SKM-1 (cell line): ENCODE results near the gene ARHGAP33.

Source experiments
- DNase-seq: peaks from one replicate; lab custom pipeline; 2025; ENCODE audit not compliant: unreplicated experiment; lab: John Stamatoyannopoulos, UW

Gene ARHGAP33

DNA sequence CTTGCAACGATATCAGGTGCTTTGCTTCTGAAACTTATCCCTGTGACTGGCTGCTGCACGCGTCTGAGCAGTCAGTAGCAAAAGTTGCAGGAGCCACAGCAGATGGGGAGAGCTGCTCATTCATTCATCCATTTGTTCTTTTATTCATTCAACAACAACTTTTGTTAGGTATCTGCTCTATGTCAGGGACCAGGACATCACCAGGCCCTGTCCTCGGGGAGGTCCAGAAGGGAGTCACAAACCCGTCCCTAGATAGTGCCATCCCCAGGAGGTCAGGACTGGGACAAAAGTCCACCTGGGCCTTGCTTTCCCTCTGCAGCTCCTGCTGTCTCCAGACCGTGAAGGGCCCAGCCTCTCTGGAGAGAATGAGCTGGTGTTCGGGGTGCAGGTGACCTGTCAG lies 2.6 kb downstream of the ARHGAP33 start:
- DNase-seq = no peak

DNA sequence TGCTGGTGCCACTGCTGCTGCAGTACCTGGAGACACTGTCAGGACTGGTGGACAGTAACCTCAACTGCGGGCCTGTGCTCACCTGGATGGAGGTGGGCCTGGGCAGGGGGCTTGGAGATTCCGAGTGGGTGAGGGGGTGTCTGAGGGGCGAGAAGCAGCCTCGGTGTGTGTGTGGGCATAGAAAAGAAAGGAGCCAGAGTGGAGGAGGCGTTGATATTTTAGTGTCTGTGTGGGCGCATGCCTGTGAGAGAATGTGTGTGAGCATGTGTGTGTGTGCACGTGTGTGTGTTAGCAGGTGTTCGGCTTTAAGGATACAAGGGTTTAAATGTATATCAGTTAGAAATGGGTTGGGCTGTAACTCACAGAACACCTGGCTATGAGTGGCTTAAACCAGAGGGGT lies 3.7 kb downstream of the ARHGAP33 start:
- no peak for DNase-seq

DNA sequence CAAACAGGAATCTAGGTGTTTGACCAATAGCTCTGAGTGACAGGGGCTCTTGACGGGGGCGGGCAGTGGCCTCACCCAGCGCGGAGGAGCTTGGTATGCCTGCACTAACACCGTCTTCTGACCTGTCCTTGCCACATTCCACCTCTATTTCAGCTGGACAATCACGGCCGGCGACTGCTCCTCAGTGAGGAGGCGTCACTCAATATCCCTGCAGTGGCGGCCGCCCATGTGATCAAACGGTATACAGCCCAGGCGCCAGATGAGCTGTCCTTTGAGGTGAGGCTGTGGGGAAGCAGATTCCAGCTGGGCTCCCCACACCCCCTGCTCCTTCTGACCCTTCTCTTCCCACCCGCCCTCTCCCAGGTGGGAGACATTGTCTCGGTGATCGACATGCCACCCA lies 4.7 kb downstream of the ARHGAP33 start:
- no peak for DNase-seq

DNA sequence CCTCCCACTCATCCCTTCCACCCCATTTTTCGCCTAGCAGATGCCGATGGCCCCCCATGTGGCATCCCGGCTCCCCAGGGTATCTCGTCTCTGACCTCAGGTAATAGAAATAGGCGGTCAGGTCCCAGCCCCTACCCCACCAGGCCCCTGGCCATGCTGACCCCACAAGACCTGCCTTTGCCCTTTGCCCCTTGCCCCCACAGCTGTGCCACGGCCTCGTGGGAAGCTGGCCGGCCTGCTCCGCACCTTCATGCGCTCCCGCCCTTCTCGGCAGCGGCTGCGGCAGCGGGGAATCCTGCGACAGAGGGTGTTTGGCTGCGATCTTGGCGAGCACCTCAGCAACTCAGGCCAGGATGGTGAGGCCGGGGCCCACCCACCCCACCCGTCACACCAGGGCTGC lies 5.4 kb downstream of the ARHGAP33 start:
- DNase-seq = no peak

DNA sequence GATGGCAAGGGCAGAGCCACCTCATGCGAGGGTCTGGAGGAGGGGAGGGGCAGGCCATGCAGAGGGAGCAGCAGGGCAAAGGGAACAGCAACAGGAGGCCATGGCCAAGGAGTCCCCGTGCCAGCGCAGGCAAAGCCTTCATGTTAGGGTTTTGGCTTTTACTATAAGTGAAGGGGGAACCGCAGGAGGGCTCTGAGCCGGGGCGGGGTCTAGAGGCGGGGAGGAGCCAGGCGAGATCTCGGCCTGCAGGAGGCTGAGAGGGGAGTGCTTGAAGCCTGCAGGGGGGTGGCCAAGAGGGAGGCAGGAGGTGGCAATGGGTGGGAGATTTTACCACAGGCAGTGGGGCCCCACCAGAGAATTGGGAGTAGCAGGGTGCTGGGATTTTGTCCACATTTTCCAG lies 6.3 kb downstream of the ARHGAP33 start:
- DNase-seq = no peak

DNA sequence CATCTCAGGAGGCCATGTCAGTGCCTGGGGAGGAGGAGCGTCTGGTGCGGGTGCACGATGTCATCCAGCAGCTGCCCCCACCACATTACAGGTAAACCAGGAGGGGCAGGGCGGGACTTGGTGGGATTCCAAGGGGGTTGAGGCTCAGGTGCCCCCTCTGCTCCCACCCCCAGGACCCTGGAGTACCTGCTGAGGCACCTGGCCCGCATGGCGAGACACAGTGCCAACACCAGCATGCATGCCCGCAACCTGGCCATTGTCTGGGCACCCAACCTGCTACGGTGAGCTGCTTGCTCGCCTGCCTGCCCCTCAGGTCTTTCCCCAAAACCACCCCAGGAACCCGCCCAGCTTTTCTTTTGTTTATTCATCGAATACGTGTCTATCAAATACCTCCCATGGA lies 7.2 kb downstream of the ARHGAP33 start:
- DNase-seq = no peak

DNA sequence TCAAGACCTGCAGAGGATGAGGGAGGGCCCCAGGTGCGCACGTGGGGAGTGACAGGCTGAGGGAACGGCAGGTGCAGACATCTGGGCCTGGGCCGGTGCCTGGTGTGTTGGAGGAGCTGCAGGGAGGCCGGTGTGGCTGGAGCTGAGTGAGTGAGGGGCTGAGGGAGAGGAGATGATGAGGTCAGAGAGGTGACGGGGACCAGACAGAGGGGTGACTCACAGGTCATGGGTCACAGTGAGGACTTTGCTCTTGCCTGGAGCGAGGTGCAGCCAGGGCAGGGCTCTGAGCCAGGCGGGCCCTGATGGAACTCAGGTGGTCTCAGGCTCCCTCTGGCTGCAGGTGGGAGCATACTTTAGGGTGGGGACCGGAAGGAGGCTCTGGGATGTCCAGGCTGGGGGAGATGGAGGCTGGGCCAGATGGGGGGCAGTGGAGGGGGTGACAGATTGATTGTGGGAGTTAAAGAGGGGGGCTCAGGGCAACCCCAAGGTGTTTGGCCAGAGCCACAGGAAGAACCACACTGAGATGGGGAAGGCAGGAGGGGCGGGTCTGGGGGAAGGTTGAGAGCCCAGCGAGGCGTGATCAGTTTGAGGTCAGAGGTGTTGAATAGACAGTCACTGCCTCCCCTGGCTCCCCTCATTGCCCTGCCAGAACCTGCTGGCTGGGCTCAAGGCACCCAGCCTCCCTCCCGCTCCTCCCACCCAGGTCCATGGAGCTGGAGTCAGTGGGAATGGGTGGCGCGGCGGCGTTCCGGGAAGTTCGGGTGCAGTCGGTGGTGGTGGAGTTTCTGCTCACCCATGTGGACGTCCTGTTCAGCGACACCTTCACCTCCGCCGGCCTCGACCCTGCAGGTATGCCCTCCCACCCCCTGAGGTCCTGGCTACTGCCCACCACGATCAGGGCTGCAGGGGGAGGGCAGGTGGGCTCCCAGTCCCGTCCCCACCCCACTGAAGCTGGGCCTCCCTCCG lies 8.4 kb downstream of the ARHGAP33 start:
- DNase-seq = no peak

DNA sequence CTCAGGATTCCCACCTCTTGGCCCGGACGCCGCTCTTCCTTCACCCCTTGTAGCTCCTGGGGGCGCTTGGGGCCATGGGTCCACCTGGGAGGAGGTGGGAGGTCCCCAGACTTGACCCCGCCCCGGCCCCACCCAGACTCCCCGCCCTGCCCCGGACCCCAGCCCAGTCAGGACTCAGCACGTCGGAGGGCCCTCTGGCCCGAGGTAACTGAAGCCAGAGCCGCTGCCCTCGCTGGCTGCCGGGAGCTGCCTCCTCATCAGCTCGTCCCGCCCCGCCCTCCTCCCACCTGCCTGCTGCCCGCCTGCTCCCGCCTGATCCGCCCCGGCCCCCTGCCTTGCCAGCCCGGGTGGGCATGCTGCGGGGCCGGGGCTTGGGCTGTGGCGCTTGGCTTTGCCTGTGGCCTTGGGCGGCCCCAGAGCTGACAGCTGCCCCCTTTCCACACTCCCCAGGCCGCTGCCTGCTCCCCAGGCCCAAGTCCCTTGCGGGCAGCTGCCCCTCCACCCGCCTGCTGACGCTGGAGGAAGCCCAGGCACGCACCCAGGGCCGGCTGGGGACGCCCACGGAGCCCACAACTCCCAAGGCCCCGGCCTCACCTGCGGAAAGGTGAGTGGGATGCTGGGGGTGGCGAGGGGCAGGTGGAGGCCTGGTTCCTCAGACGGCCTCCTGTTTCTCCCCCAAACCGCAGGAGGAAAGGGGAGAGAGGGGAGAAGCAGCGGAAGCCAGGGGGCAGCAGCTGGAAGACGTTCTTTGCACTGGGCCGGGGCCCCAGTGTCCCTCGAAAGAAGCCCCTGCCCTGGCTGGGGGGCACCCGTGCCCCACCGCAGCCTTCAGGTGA lies 9.4 kb downstream of the ARHGAP33 start:
- no peak for DNase-seq

DNA sequence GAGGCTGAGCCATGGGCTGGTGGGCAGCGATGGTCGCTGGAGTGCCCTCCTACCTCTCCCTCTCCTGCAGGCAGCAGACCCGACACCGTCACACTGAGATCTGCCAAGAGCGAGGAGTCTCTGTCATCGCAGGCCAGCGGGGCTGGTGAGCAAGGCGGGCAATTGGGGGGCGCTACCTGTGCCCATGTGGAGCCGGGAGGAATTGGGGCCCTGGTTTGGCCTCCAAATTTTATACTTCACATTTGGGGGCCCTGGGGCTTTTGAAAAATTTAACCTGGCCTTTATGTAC lies 9.9 kb downstream of the ARHGAP33 start:
- no peak for DNase-seq

DNA sequence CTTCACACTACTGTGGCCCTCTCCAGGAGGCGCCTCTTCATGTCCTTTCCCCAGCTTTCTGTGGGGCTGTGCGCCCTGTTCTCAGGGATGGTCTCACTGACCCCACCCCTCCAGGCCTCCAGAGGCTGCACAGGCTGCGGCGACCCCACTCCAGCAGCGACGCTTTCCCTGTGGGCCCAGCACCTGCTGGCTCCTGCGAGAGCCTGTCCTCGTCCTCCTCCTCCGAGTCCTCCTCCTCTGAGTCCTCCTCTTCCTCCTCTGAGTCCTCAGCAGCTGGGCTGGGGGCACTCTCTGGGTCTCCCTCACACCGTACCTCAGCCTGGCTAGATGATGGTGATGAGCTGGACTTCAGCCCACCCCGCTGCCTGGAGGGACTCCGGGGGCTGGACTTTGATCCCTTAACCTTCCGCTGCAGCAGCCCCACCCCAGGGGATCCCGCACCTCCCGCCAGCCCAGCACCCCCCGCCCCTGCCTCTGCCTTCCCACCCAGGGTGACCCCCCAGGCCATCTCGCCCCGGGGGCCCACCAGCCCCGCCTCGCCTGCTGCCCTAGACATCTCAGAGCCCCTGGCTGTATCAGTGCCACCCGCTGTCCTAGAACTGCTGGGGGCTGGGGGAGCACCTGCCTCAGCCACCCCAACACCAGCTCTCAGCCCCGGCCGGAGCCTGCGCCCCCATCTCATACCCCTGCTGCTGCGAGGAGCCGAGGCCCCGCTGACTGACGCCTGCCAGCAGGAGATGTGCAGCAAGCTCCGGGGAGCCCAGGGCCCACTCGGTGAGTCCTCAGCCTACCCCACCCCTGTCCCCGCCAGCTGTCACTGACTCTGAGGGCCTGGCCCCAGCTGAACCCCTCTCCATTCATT lies 11.2 kb downstream of the ARHGAP33 start:
- no peak for DNase-seq

DNA sequence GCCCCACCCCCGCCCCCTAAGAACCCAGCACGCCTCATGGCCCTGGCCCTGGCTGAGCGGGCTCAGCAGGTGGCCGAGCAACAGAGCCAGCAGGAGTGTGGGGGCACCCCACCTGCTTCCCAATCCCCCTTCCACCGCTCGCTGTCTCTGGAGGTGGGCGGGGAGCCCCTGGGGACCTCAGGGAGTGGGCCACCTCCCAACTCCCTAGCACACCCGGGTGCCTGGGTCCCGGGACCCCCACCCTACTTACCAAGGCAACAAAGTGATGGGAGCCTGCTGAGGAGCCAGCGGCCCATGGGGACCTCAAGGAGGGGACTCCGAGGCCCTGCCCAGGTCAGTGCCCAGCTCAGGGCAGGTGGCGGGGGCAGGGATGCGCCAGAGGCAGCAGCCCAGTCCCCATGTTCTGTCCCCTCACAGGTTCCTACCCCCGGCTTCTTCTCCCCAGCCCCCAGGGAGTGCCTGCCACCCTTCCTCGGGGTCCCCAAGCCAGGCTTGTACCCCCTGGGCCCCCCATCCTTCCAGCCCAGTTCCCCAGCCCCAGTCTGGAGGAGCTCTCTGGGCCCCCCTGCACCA lies 11.9 kb downstream of the ARHGAP33 start:
- no peak for DNase-seq

DNA sequence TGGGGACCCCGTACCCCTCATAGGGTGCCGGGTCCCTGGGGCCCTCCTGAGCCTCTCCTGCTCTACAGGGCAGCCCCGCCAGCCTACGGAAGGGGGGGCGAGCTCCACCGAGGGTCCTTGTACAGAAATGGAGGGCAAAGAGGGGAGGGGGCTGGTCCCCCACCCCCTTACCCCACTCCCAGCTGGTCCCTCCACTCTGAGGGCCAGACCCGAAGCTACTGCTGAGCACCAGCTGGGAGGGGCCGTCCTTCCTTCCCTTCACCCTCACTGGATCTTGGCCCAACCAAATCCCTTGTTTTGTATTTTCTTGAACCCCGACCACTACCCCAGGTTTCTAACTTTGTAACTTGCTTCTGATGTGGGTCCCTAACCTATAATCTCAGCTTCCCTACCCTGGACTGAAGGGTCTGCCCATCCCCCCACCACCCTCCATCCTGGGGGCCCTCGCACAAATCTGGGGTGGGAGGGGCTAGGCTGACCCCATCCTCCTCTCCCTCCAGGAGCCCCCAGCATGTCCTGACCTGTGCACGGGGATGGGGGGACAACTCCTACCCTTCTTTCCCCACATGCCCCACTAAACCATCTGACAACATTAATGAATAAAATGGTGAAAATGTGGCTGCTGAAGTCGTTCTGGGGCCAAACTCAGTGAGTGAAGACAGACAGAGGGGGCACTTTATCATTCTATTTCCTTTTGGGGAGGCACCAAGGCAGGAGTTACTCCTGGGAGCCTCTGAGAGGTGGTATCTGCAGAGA lies 13.0 kb downstream of the ARHGAP33 start:
- no peak for DNase-seq

DNA sequence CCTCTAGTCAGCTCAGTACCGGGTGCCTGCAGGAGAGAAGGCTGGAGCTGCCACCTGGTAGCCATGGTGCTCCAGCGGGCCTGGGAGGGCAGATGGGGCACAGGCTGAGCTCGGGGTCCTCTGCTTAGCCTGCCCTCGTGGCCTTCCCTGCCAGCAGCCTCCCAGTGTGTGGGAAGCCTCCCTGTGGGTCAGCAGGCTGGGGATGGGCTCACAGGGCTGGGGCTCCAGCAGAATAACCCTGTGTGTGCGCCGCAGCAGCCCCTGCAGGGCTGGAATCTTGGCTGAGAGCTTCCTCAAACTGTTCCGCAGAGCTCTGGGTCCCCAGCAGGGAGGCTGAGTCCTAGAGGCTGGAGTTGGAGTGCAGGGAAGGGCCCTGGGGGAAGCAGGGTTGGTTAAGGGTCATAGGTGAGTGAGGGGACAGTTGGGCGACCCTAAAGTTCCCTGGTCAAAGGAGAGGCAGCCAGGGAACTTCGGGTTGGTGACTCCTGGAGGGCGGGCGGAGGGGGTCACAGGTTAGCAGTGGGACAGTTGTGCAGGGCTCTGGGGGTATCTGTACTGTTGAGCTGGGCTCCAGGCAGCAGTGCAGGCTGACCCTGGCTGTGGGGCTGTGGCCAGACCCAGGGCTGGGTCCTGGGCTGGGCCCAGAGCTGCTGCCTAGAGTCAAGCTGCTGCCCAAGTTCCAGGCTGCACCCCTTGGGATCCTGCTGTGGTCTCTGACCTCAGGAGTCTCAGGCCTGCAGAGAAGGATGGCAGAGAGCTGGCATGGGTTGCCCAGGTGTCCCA lies 14.0 kb downstream of the ARHGAP33 start:
- DNase-seq = no peak

DNA sequence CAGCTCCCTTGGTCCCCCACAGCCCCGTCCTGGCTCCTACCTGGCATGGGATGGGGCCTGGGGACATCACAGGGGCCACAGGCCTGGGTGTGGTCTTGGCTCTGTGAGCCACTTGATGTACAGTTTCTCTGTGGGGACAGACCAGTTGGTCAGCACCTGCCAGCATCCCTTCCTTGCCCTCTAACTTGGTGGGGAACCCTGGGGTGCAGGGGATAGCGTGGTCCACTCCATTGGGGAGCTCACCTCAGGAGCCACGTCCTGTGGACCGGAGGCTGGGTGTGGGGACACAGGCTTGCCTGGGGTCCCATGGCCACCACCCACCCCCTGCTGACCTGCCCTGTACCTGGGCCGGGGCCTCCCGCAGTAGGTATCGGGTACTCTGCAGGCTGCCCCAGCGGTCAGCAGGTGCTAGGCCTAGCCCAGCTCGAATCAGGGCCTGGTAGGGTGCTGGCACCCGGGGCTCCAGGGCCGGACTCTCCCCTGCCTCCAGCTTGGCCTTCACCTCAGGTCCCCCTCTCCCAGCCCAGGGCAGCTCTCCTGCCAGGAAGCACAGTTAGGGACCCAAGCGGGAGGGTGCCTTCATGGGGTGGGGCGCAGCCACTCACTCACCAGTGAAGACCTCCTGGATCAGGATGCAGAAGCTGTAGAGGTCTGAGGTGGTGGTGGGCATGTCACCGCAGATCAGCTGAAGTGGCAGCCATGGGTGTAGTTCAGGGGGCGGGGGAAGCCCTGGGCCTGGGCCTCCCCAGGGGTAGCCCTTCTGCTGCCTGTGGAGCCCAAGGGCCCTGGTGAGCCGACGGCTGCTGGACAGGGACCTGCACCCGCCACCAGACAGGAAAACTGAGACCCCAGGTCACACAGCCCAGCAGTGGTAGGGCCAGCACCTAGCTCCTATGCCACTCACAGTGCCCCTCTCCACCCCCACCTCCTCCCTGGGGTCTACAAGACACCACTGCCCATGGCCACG lies 14.9 kb downstream of the ARHGAP33 start:
- no peak for DNase-seq

DNA sequence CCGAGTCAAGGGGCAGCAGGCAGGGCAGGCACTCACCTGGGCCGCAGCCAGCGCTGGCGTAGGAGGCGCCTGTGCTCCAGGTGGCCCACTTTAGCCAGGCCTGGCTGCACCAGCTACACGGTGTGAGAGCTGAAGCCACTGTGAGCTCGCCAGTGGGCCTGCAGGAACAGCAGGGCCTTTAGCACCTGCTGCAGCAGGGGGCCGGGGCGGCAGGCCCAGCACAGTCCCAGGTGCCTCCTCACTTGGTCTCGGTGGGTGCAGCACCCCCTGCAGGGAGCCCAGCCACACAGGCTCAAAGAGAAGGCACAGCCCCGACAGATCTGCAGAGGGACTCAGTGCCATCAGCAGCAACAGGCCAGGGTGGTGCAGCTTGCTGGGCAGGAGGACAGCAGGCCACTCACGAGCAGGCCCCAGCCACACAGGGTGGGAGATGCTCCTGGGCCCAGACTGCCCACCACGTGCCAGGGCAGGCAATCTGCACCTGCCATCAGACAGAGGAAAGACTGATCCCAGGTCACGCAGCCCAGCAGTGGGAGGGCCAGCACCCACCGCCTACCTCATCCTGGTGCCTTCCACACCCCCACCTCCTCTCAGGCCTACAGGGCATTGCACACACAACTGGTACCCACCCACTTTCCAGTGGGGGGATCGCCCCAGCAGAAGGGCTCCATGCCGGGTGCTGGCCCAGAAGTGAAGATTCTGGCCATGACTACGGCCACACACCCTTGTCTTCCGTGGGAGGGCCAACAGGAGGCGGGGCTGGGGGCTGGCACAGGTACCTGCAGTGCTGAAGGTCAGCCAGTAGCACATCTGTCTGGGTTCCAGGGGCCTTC lies 15.8 kb downstream of the ARHGAP33 start:
- no peak for DNase-seq

DNA sequence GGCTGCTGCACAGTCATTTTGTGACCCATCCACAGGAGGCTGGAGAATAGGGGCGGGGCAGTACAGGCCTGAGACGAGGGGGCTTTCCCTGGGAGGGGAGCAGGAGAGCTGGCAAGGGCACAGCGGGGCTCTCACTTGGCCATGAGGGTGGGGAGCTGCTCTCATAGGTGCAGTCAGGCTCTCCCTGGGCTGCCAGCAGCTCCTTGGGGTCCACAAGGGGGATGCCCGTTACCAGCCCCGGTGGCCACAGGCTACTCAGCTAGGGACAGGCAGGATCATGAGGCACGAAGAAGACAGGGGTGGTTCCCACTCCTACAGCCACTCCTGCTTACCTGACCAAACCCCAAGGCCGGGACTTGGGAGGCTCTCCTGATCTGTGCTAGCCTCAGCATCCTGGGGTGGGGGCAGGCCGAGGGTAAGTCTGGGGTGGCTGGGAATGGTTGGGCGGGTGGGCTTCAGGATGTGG lies 16.5 kb downstream of the ARHGAP33 start:
- DNase-seq = no peak

DNA sequence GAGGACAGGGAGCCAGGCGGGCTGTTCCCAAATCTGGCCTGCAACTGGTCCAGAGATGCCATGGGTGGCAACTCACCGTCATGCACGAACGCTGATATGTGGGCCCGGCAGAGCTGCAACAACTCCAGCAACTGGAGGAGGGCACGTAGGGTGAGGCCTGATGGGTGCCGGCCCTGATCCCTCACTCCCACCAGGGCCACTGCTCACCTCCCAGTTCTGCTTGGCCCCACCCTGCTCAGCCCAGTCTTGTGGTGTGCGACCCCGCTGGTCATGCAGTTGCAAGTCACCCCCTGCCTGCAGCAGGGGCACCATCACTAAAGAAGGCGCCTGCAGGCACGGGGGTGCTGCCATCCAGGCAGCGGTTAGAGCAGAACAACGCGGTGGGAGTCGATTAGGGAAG lies 16.9 kb downstream of the ARHGAP33 start:
- DNase-seq = no peak
